ENCODE measurements around the gene IFITM2.
"Not testable (repeated sequence)": the region's sequence is repeated elsewhere in the genome, so short reads cannot be mapped to it uniquely, and the experiment has no call there.

The IFITM2 gene

DNA sequence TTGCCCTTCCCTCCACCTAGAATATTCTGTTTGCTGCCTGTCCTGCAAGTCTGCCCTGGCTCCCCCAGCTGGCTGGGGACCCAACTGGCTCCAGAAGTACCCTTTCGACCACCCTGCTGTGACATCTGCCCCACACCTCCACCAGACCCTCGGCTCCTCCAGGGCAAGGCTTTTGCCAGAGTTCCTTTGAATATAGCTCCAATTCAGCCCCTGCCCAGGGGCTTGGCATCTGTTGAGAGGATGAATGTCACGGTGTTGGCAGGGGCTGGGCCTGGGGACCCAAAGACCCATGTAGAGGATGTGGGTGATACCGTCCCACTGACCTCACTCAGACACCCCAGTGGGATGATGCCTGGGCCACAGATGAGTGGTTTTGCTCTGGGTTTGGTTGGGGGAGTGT, 25.4 kb upstream of the IFITM2 start:
- Histone ChIP-seq H3K4me3 (ENCODE audit: low read length in 2 of 2) (no peak overlapping the region), H3K36me3 (ENCODE audit: control insufficient read depth in 2 of 2, insufficient read depth in 2 of 2, low read length in 2 of 2) (no peaks in the 10 kb centered on the region), H3K27ac (ENCODE audit: low read depth in 2 of 2, low read length in 2 of 2) (peak overlapping the region in 1 of 2 donors; percentile 9), H3K4me1 (ENCODE audit: control insufficient read depth in 2 of 2, insufficient read depth in 2 of 2, low read length in 2 of 2) (peaks cover 16 to 18% of the 10 kb centered on the region in 2 donors), H3K9me3 (ENCODE audit: control insufficient read depth in 2 of 2, low read length in 2 of 2) (no peaks in the 10 kb centered on the region), H3K9ac (ENCODE audit: low read depth in 1 of 2, low read length in 2 of 2) (no peak overlapping the region), H3K27me3 (ENCODE audit: control insufficient read depth in 2 of 2, insufficient read depth in 2 of 2, low read length in 2 of 2) (peaks cover 31 to 50% of the 10 kb centered on the region in 2 donors)

DNA sequence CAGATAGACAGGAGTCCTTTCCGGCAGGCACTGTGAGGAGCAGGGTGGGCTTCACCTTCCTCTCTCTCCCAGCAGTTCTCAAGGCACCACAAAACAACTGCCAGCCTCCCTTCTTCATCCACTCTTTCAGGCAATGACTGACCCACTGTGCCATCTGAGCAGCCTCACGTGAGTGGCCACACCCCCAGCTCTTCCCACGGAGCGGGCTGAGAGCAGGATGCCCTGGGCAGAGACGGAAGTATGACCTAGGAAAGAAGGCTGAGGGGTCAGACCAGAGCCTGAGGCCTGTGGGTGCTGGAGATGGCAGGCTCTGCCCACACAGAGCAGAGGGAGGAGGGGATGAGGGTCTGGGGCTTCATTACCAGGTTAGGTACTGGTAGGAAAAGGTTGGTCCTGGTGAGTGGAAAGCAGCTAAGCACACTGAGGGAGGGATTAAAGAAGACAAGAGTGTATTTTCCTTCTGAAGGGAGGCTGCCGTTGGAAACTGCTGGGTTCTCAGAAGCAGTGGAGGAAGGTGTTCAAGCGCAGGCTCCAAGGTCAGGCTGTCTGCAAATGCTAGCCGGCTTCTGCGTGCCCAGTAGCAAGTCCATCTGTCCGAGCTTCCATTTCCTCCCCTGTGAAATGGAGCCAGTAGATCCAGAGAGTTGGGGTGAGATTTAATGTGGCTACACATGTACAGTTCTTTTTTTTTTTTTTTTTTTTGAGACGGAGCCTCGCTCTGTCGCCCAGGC, 24.8 kb upstream of the IFITM2 start:
- Histone ChIP-seq H3K27me3 (ENCODE audit: control insufficient read depth in 2 of 2, insufficient read depth in 2 of 2, low read length in 2 of 2) (peaks cover 33 to 55% of the 10 kb centered on the region in 2 donors), H3K4me3 (ENCODE audit: low read length in 2 of 2) (no peak overlapping the region), H3K9me3 (ENCODE audit: control insufficient read depth in 2 of 2, low read length in 2 of 2) (no peaks in the 10 kb centered on the region), H3K36me3 (ENCODE audit: control insufficient read depth in 2 of 2, insufficient read depth in 2 of 2, low read length in 2 of 2) (no peaks in the 10 kb centered on the region), H3K27ac (ENCODE audit: low read depth in 2 of 2, low read length in 2 of 2) (no peak overlapping the region), H3K4me1 (ENCODE audit: control insufficient read depth in 2 of 2, insufficient read depth in 2 of 2, low read length in 2 of 2) (peaks cover 18 to 20% of the 10 kb centered on the region in 2 donors), H3K9ac (ENCODE audit: low read depth in 1 of 2, low read length in 2 of 2) (no peak overlapping the region)

DNA sequence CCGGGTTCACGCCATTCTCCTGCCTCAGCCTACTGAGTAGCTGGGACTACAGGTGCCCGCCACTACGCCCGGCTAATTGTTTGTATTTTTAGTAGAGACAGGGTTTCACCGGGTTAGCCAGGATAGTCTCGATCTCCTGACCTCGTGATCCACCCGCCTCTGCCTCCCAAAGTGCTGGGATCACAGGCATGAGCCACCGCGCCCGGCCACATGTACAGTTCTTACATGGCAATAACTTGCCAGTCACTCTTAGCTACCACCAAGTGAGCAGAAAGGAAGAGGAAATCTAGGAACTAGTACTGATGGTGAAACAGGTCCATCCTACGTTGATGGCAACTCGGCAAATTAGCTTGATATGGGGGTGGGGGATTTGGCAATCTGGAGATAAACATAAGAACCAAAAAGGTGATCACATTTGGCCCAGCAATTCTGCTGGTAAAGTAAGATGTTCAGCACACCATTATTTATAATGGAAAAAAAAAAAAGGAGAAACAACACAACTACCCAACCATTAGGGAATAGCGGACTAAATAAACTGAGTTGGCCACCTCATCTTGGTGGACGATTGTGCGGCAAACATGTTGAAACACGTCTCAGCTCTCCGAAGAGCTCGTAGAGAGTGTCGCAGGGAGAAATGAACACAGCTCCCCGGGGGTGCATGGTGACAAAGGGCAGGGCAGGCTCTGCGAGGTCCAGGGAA, 24.1 kb upstream of the IFITM2 start:
- Histone ChIP-seq H3K4me1 (ENCODE audit: control insufficient read depth in 2 of 2, insufficient read depth in 2 of 2, low read length in 2 of 2) (peaks cover 24 to 26% of the 10 kb centered on the region in 2 donors), H3K36me3 (ENCODE audit: control insufficient read depth in 2 of 2, insufficient read depth in 2 of 2, low read length in 2 of 2) (no peaks in the 10 kb centered on the region), H3K4me3 (ENCODE audit: low read length in 2 of 2) (no peak overlapping the region), H3K9me3 (ENCODE audit: control insufficient read depth in 2 of 2, low read length in 2 of 2) (no peaks in the 10 kb centered on the region), H3K27me3 (ENCODE audit: control insufficient read depth in 2 of 2, insufficient read depth in 2 of 2, low read length in 2 of 2) (peaks cover 33 to 58% of the 10 kb centered on the region in 2 donors), H3K9ac (ENCODE audit: low read depth in 1 of 2, low read length in 2 of 2) (no peak overlapping the region), H3K27ac (ENCODE audit: low read depth in 2 of 2, low read length in 2 of 2) (no peak overlapping the region)

DNA sequence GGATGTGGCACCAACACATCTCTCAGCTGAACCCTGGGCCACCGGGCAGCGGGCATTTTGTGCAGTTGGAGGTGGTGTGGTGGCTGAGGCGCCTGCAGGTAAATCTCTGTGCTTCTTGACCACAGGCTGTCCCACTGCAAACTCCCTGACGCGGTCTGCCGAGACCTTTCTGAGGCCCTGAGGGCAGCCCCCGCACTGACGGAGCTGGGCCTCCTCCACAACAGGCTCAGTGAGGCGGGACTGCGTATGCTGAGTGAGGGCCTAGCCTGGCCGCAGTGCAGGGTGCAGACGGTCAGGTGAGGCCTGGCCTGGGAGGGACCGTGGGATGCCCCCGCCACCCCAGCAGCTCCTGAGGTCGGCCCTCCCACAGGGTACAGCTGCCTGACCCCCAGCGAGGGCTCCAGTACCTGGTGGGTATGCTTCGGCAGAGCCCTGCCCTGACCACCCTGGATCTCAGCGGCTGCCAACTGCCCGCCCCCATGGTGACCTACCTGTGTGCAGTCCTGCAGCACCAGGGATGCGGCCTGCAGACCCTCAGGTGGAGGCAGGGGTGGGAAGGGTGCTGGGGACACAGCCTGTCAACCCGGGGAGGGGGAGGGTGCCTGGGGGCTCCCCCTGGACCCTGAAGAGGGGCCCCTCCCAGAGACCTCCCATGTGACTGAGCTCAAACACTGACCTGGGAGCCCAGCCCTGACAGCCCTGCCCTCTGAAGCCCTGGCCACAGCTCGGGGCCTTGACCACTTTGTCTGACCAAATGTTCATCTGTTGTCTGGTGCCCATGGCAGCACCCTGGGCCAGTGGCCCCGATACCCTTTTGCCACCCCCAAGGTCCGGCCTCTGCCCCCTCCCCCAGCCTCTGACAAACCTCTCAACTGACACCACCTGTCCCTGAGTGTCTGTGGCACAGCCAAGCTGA, 23.3 kb upstream of the IFITM2 start:
- H3K36me3 ChIP-seq (ENCODE audit: control insufficient read depth in 2 of 2, insufficient read depth in 2 of 2, low read length in 2 of 2) = no peaks in the 10 kb centered on the region
- peaks cover 29 to 54% of the 10 kb centered on the region in 2 donors for H3K27me3 ChIP-seq (ENCODE audit: control insufficient read depth in 2 of 2, insufficient read depth in 2 of 2, low read length in 2 of 2)
- no peak overlapping the region for H3K4me3 ChIP-seq (ENCODE audit: low read length in 2 of 2)
- no peaks in the 10 kb centered on the region for H3K9me3 ChIP-seq (ENCODE audit: control insufficient read depth in 2 of 2, low read length in 2 of 2)
- H3K27ac ChIP-seq (ENCODE audit: low read depth in 2 of 2, low read length in 2 of 2) = no peak overlapping the region
- peaks cover 24% of the 10 kb centered on the region in 2 donors for H3K4me1 ChIP-seq (ENCODE audit: control insufficient read depth in 2 of 2, insufficient read depth in 2 of 2, low read length in 2 of 2)
- no peak overlapping the region for H3K9ac ChIP-seq (ENCODE audit: low read depth in 1 of 2, low read length in 2 of 2)

DNA sequence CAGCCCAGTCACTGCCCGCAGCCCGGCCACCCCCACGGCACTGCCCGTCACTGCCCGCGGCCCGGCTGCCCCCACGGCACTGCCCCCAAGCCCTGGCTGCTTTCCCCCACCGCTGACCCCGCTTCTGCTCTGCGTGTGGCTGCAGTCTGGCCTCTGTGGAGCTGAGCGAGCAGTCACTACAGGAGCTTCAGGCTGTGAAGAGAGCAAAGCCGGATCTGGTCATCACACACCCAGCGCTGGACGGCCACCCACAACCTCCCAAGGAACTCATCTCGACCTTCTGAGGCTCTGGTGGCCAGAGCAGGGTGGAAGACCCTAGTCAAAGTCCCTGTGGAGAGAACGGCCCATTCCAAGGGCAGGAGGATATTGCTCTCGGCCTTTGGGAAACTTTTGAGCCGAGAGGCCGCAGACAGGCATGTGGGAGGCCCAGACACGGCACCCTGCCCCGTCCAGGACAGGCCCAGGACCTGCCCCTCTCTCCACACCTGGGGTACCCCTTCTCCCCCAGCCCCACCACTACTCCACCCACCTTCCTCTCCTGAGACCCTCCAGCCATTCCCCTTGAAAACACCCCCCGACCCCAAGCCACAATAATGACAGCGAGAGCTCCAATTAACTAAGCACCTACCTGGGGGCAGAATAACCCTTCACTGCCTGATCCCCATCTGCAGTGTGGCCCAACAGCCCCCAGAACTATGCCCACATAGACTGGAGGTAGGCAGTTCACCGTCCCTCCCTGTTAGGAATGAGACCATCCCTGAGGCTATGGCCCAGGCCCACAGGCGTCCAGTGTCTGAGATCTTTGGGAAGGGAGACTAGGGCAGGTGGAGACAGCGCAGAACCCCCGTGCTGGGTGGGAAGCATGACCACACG, 22.4 kb upstream of the IFITM2 start:
- Histone ChIP-seq H3K4me3 (ENCODE audit: low read length in 2 of 2) (no peak overlapping the region), H3K9ac (ENCODE audit: low read depth in 1 of 2, low read length in 2 of 2) (no peak overlapping the region), H3K9me3 (ENCODE audit: control insufficient read depth in 2 of 2, low read length in 2 of 2) (no peaks in the 10 kb centered on the region), H3K36me3 (ENCODE audit: control insufficient read depth in 2 of 2, insufficient read depth in 2 of 2, low read length in 2 of 2) (no peaks in the 10 kb centered on the region), H3K27ac (ENCODE audit: low read depth in 2 of 2, low read length in 2 of 2) (no peak overlapping the region), H3K4me1 (ENCODE audit: control insufficient read depth in 2 of 2, insufficient read depth in 2 of 2, low read length in 2 of 2) (peaks cover 26 to 27% of the 10 kb centered on the region in 2 donors), H3K27me3 (ENCODE audit: control insufficient read depth in 2 of 2, insufficient read depth in 2 of 2, low read length in 2 of 2) (peaks cover 29 to 54% of the 10 kb centered on the region in 2 donors)

DNA sequence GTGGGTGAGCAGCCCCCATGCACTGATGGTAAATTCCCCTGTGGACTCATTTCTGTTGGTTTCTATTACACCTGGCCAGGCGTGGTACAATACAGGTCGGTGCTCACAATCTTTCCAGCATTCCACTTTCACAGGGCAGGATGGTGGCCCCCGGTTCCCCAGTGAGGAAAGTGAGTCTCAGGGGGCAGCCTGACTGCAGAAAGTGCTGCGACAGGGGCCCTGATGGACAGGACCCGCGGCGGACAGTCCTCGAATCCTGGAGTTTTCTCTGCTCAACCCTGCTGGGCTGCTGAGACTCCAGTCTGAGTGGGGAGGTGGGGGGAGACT, 21.8 kb upstream of the IFITM2 start:
- Histone ChIP-seq H3K4me3 (ENCODE audit: low read length in 2 of 2) (no peak overlapping the region), H3K36me3 (ENCODE audit: control insufficient read depth in 2 of 2, insufficient read depth in 2 of 2, low read length in 2 of 2) (no peaks in the 10 kb centered on the region), H3K27me3 (ENCODE audit: control insufficient read depth in 2 of 2, insufficient read depth in 2 of 2, low read length in 2 of 2) (peaks cover 26 to 51% of the 10 kb centered on the region in 2 donors), H3K9ac (ENCODE audit: low read depth in 1 of 2, low read length in 2 of 2) (no peak overlapping the region), H3K27ac (ENCODE audit: low read depth in 2 of 2, low read length in 2 of 2) (no peak overlapping the region), H3K4me1 (ENCODE audit: control insufficient read depth in 2 of 2, insufficient read depth in 2 of 2, low read length in 2 of 2) (peaks cover 24 to 25% of the 10 kb centered on the region in 2 donors), H3K9me3 (ENCODE audit: control insufficient read depth in 2 of 2, low read length in 2 of 2) (no peaks in the 10 kb centered on the region)

DNA sequence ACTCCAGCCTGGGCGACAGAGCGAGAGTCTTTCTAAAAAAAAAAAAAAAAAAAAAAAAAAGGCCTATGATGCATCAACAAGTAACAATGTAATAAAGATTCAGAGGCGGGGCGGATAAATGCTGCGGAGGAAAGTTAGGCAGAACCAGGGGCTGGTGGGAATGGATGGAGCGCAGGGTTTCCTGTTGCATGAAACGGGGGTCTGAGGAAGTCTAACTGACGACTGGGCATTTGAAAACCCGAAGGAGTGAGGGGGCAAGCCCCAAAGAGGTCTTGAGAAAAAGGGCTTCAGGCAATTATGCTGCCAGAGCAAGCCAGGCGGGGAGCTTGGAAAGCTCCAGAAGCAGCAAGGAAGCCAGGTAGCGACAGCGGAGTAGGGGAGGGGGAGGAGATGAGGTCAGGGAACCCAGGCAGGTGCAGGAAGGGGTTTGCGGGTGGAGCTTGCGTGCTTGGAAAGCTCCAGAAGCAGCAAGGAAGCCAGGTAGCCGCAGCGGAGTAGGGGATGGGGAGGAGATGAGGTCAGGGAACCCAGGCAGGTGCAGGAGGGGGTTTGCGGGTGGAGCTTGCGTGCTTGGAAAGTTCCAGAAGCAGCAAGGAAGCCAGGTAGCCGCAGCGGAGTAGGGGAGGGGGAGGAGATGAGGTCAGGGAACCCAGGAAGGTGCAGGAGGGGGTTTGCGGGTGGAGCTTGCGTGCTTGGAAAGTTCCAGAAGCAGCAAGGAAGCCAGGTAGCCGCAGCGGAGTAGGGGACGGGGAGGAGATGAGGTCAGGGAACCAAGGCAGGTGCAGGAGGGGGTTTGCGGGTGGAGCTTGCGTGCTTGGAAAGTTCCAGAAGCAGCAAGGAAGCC, 20.4 kb upstream of the IFITM2 start:
- peaks cover 13 to 37% of the 10 kb centered on the region in 2 donors for H3K27me3 ChIP-seq (ENCODE audit: control insufficient read depth in 2 of 2, insufficient read depth in 2 of 2, low read length in 2 of 2)

DNA sequence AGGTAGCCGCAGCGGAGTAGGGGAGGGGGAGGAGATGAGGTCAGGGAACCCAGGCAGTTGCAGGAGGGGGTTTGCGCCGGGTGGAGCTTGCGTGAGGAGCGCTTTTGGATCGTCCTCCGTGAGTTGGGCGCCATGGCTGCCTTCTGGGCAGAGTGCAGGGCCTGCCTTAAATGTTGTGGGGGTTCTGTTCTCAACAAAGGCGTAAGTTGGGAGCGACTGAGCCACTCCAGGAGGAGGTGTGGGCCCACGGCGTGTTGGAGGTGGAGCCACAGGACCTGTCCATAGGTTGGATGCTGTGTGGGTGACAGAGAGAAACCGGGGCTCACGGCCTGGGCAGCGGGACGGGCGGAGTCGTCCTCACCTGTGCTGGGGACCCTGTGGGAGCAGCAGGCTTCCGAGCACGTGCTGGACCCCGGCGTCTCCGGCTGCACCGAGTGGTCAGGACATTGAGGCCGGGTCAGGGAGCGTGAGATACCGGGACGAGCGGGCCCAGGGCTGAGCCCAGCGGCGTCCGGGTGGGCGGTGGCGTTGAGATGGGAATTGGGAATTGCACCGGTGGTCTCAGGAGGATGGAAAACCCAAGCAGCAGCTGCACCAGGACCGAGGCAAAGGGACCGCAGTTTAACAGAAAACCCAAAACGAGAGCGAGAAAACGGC, 19.7 kb upstream of the IFITM2 start:
- peaks cover 6 to 30% of the 10 kb centered on the region in 2 donors for H3K27me3 ChIP-seq (ENCODE audit: control insufficient read depth in 2 of 2, insufficient read depth in 2 of 2, low read length in 2 of 2)
- peaks cover 12 to 17% of the 10 kb centered on the region in 2 donors for H3K4me1 ChIP-seq (ENCODE audit: control insufficient read depth in 2 of 2, insufficient read depth in 2 of 2, low read length in 2 of 2)
- H3K9ac ChIP-seq (ENCODE audit: low read depth in 1 of 2, low read length in 2 of 2) = peak overlapping the region; percentile 63
- peak overlapping the region; percentile 45 to 73 for H3K4me3 ChIP-seq (ENCODE audit: low read length in 2 of 2)
- peak overlapping the region in 1 of 2 donors; percentile 67 for H3K27ac ChIP-seq (ENCODE audit: low read depth in 2 of 2, low read length in 2 of 2)
- no peaks in the 10 kb centered on the region for H3K9me3 ChIP-seq (ENCODE audit: control insufficient read depth in 2 of 2, low read length in 2 of 2)
- H3K36me3 ChIP-seq (ENCODE audit: control insufficient read depth in 2 of 2, insufficient read depth in 2 of 2, low read length in 2 of 2) = no peaks in the 10 kb centered on the region

More for the DNA sequence above, 20.4 kb upstream of the IFITM2 start:
- H3K4me3 ChIP-seq (ENCODE audit: low read length in 2 of 2) = peak overlapping the region; percentile 45 to 73
- H3K4me1 ChIP-seq (ENCODE audit: control insufficient read depth in 2 of 2, insufficient read depth in 2 of 2, low read length in 2 of 2) = peaks cover 14 to 17% of the 10 kb centered on the region in 2 donors
- H3K36me3 ChIP-seq (ENCODE audit: control insufficient read depth in 2 of 2, insufficient read depth in 2 of 2, low read length in 2 of 2); H3K9ac ChIP-seq (ENCODE audit: low read depth in 1 of 2, low read length in 2 of 2); H3K9me3 ChIP-seq (ENCODE audit: control insufficient read depth in 2 of 2, low read length in 2 of 2): not testable (repeated sequence)
- H3K27ac ChIP-seq (ENCODE audit: low read depth in 2 of 2, low read length in 2 of 2) = peak overlapping the region in 1 of 2 donors; percentile 67
